SH-SY5Y (cell line): ENCODE measurements around the gene REEP5.

Experiments
- GATA2 ChIP-seq: IDR thresholded peaks from 2 replicates; pipeline ENCODE4 v1.6.1; 2011; ENCODE audit warnings: mild to moderate bottlenecking, low read depth, low read length
- GATA3 ChIP-seq: IDR thresholded peaks from 2 replicates; pipeline ENCODE4 v1.6.1; 2011; ENCODE audit warnings: low read depth, mild to moderate bottlenecking, low read length, moderate library complexity

GRCh38 chr5:112967520-112968083 lies 45.6 kb upstream of the REEP5 start:
- TF ChIP-seq GATA3, result no peak
- TF ChIP-seq GATA2, result no peak
